Heart right ventricle (tissue), 16 donors: Measurements from ENCODE around the gene TSFM. TPM values are rescaled to one million over a fixed set of nuclear protein-coding genes. Genes with fewer than 3 reads are reported as not detected.

Experiments used
- ATAC-seq, 8 donors: fragments of 200-7000 bp; cut with Tn5 transposase; one replicate each; pipeline ENCODE4 v1.9.1; 2020; ENCODE audit warnings: mild to moderate bottlenecking in 8 of 8, moderate library complexity in 8 of 8, moderate number of reproducible peaks in 1 of 8
- DNase-seq, 2 donors: peaks; one replicate each; pipeline ENCODE4 v3.0.0-alpha.2; 2020
- H3K27ac ChIP-seq, 10 donors: fragments of 200-600 bp; sonication (generic) in 2 of 10; one replicate each; pipeline versions ENCODE4 v1.5.0 to v1.8.0; 2020 to 2022; ENCODE audit warnings: mild to moderate bottlenecking in 3 of 10
- H3K27me3 ChIP-seq, 7 donors: fragments of 200-600 bp; one replicate each; pipeline ENCODE4 v1.8.0; 2021 to 2022; ENCODE audit warnings: mild to moderate bottlenecking in 2 of 7
- H3K36me3 ChIP-seq, 9 donors: fragments of 200-600 bp; sonication (generic) in 1 of 9; one replicate each; pipeline versions ENCODE4 v1.5.0 to v1.8.0; 2020 to 2022; ENCODE audit warnings: mild to moderate bottlenecking in 2 of 9
- H3K4me1 ChIP-seq, 9 donors: fragments of 200-600 bp; sonication (generic) in 1 of 9; one replicate each; pipeline versions ENCODE4 v1.5.0 to v1.8.0; 2020 to 2022; ENCODE audit warnings: mild to moderate bottlenecking in 4 of 9
- H3K4me3 ChIP-seq, 10 donors: fragments of 200-600 bp; sonication (generic) in 2 of 10; one replicate each; pipeline versions ENCODE4 v1.5.0 to v1.8.0; 2020 to 2022; ENCODE audit warnings: mild to moderate bottlenecking in 7 of 10, moderate library complexity in 2 of 10
- H3K9me3 ChIP-seq, 11 donors: fragments of 200-600 bp in 10 of 11; sonication (generic) in 2 of 11; one replicate each; pipeline versions ENCODE4 v1.5.0 to v1.8.0; 2013 to 2022; ENCODE audit warnings: mild to moderate bottlenecking in 2 of 11, control low read depth in 1 of 11, moderate library complexity in 1 of 11
- CTCF ChIP-seq, 9 donors: fragments of 200-600 bp; sonication (generic) in 2 of 9; IDR thresholded peaks; one replicate each; pipeline versions ENCODE4 v1.5.0 to v1.8.0; 2021 to 2022; ENCODE audit warnings: antibody characterized with exemption in 9 of 9, mild to moderate bottlenecking in 5 of 9, moderate library complexity in 1 of 9
- WGBS, 2 donors: extraction: QIAGEN DNeasy Blood & Tissue Kit; methylation state at CpG; one replicate each; pipeline ENCODE4 v1.1.7; 2013; ENCODE audit warnings: inconsistent platforms in 1 of 2; 5-methylcytosine and 5-hydroxymethylcytosine counted together
- intact Hi-C, 10 donors: fragments of 100-400 bp; cut with DNase I; formaldehyde crosslinking; loops; one replicate each; pipeline versions ENCODE4 v1.11.1 to v1.14.2; 2022
- polyA plus RNA-seq, 2 donors: library from polyadenylated mRNA; stranded (reverse); fragments of 200-250 nt; gene quantifications; one replicate each; pipeline ENCODE4 v1.2.3, GENCODE V29; 2013
- total RNA-seq, 10 donors: library from RNA; stranded (reverse); fragmentation: NEBNext Ultra II Directional in 3 of 10; extraction: Animal tissue kit (Norgen Biotek cat#: 25700) in 3 of 10; gene quantifications; one replicate each; pipeline versions ENCODE4 v1.2.1 to v1.2.4, GENCODE V29; 2021 to 2023
- donor health status: Arrhythmogenic right ventricular cardiomyopathy.
- donor health status: ischemic (EF 13 %, LVEDD 7.1; RV severe dilation, severe dysfunction).
- donor health status: healthy with polysubstance abuse.
- donor health status: DM: no; HTN: yes; CAD: no.
- donor health status: DM: no; HTN: no; CAD: no.
- donor health status: ischemic (EF 25% LVEDD 6.9; RV normal size, moderate dysfunction).
- donor health status: ischemic (EF 25% LVEDD 5.7; RV mildly dilated, moderate dysfunction).
- donor health status: healthy.
- donor health status: DM: yes; HTN: yes; CAD: no.
- donor health status: Ischemic cardiomyopathy.
- donor health status: ischemic (EF 35%, LVEDD 5.7; RV mildly dilated, moderate dysfunction).
- donor health status: nonischemic (EF 11% LVEDD 7.7; RV severe dilation, severe dysfunction).
- donor health status: DM: yes; HTN: yes; CAD: no.
- donor health status: PGD.
- donor health status: ischemic (EF 29% LVEDD 5.4; RV normal size, mild dysfunction).
- donor health status: nonischemic (EF 23%, LVEDD 6.1; RV moderate dilation, normal function).

TSFM gene
- total and polyA plus RNA-seq, 12 donors: 22.9 to 70.6 (median 52.6) TPM

- intact Hi-C loops: loop anchor here in 2 of 10 donors (2.0 kb wide), 2 partner anchors 57 to 59 kb away; no protein-coding TSS in a partner anchor
- H3K4me1 ChIP-seq: peaks cover 93 to 100% (median 100%) of the 10 kb centered on the region in 9 donors
- peak overlapping the region in 9 of 10 donors; percentile 61 to 100 (median 78) for H3K27ac ChIP-seq
- peaks cover 0 to 16% (median 0%) of the 10 kb centered on the region in 9 donors for H3K36me3 ChIP-seq
- H3K9me3 ChIP-seq: no peaks in the 10 kb centered on the region
- DNase-seq (peak; percentile 43 to 58), ATAC-seq (peak; percentile 54 to 77 (median 65))
- peak overlapping the region in 5 of 10 donors; percentile 8 to 41 (median 37) for H3K4me3 ChIP-seq
- TF ChIP-seq CTCF (IDR thresholded peaks at IDR 0.05): no peak
- 5 to 11% methylated on average over 5 of the region's 5 CpGs for WGBS, 2 donors
- no peaks in the 10 kb centered on the region for H3K27me3 ChIP-seq
Observed at GRCh38 chr12:57837864-57838562, 55.4 kb downstream of the TSFM start.

- DNase-seq: no peak
- TF ChIP-seq CTCF (IDR thresholded peaks at IDR 0.05): no peak
- Histone ChIP-seq H3K36me3 (peaks cover 0 to 22% (median 0%) of the 10 kb centered on the region in 9 donors), H3K4me1 (peaks cover 93 to 100% (median 100%) of the 10 kb centered on the region in 9 donors), H3K4me3 (peak overlapping the region in 6 of 10 donors; percentile 1 to 83 (median 25)), H3K9me3 (no peaks in the 10 kb centered on the region), H3K27ac (peak overlapping the region in 9 of 10 donors; percentile 61 to 100 (median 78)), H3K27me3 (no peaks in the 10 kb centered on the region)
- peak in 2 of 8 donors; percentile 11 to 25 for ATAC-seq
- intact Hi-C loops: no loop called here
- 23 to 38% methylated on average over 8 of the region's 8 CpGs for WGBS, 2 donors
Observed at GRCh38 chr12:57838594-57839302, 56.2 kb downstream of the TSFM start.

- H3K4me3 ChIP-seq: peak overlapping the region in 6 of 10 donors; percentile 6 to 83 (median 12)
- H3K4me1 ChIP-seq: peaks cover 87 to 97% (median 95%) of the 10 kb centered on the region in 9 donors
- ATAC-seq: no peak
- H3K36me3 ChIP-seq: peaks cover 0 to 29% (median 0%) of the 10 kb centered on the region in 9 donors
- H3K27me3 ChIP-seq: no peaks in the 10 kb centered on the region
- peak overlapping the region; percentile 18 to 100 (median 78) for H3K27ac ChIP-seq
- no peak for DNase-seq
- intact Hi-C loops: loop anchor here in 1 of 10 donors (2.0 kb wide), 1 partner anchor 55 kb away; no protein-coding TSS in a partner anchor
- H3K9me3 ChIP-seq: no peaks in the 10 kb centered on the region
- 18 to 29% methylated on average over 5 of the region's 5 CpGs for WGBS, 2 donors
- no peak for TF ChIP-seq CTCF (IDR thresholded peaks at IDR 0.05)
Observed at GRCh38 chr12:57839996-57840395, 57.4 kb downstream of the TSFM start.

GRCh38 chr12:57840726-57841125 lies 58.1 kb downstream of the TSFM start:
- peaks cover 81 to 89% (median 88%) of the 10 kb centered on the region in 9 donors for H3K4me1 ChIP-seq
- no peak for TF ChIP-seq CTCF (IDR thresholded peaks at IDR 0.05)
- H3K27me3 ChIP-seq: no peaks in the 10 kb centered on the region
- peak overlapping the region in 9 of 10 donors; percentile 22 to 100 (median 97) for H3K27ac ChIP-seq
- no peaks in the 10 kb centered on the region for H3K9me3 ChIP-seq
- DNase-seq: peak in 1 of 2 donors; percentile 62
- intact Hi-C loops: loop anchor here in 1 of 10 donors (2.0 kb wide), 1 partner anchor 54 kb away; no protein-coding TSS in a partner anchor
- 12 to 16% methylated on average over 3 of the region's 3 CpGs for WGBS, 2 donors
- H3K4me3 ChIP-seq: peak overlapping the region in 4 of 10 donors; percentile 9 to 99 (median 83)
- ATAC-seq: peak in 3 of 8 donors; percentile 7 to 17 (median 16)
- peaks cover 0 to 29% (median 0%) of the 10 kb centered on the region in 9 donors for H3K36me3 ChIP-seq
